22Rv1 (cell line): ENCODE results near the gene DDX56.
A peak's percentile ranks its signal among the peaks of the same experiment; 100 is the strongest.

Source experiments
- H3K27ac ChIP-seq: fragments of 450-650 bp; 2 replicates; pipeline ENCODE4 v1.5.1; 2017
- CTCF ChIP-seq: fragments of 450-650 bp; IDR thresholded peaks from 2 replicates; pipeline ENCODE4 v1.5.1; 2017; ENCODE audit warnings: mild to moderate bottlenecking
- ZFX ChIP-seq: fragments of 450-650 bp; IDR thresholded peaks from 2 replicates; pipeline ENCODE4 v1.6.1; 2017; ENCODE audit warnings: antibody characterized with exemption, borderline replicate concordance

Gene DDX56

GRCh38 chr7:44595934-44596635, 22.4 kb upstream of the DDX56 start:
- H3K27ac ChIP-seq: no peak overlapping the region
- TF ChIP-seq ZFX (no peak), CTCF (no peak)

- TF ChIP-seq ZFX (no peak), CTCF (no peak)
- no peak overlapping the region for H3K27ac ChIP-seq
Measured at GRCh38 chr7:44590910-44591309, 17.2 kb upstream of the DDX56 start.

- no peak overlapping the region for H3K27ac ChIP-seq
- peak; percentile 91 for TF ChIP-seq CTCF
- TF ChIP-seq ZFX: no peak
Measured at GRCh38 chr7:44587843-44588711, 14.4 kb upstream of the DDX56 start.

- peak overlapping the region; percentile 98 for H3K27ac ChIP-seq
- TF ChIP-seq CTCF (no peak), ZFX (no peak)
Measured at GRCh38 chr7:44583146-44583865, 9.6 kb upstream of the DDX56 start.

GRCh38 chr7:44581879-44582603, 8.3 kb upstream of the DDX56 start, which contains the start of gene TMED4:
Gene TMED4, minus strand, starts transcription at chr7:44582231. Its CDS starts 25 bp downstream, at chr7:44582206.
- peak within 1 kb of the TSS; percentile 98 for H3K27ac ChIP-seq
- no peak for TF ChIP-seq ZFX
- no peak for TF ChIP-seq CTCF

- H3K27ac ChIP-seq: peak overlapping the region; percentile 98
Measured at GRCh38 chr7:44580945-44581878, 7.5 kb upstream of the DDX56 start.

More at GRCh38 chr7:44580945-44581878, 7.5 kb upstream of the DDX56 start:
- TF ChIP-seq ZFX: no peak
- no peak for TF ChIP-seq CTCF
